RPMI8226 (cell line): ENCODE data around the gene CIP2A.

Experiments used
- DNase-seq: peaks from one replicate; pipeline ENCODE4 v3.0.0-alpha.2; 2015

Gene CIP2A

GRCh38 chr3:108555966-108556581 lies 33.2 kb downstream of the CIP2A start:
- no peak for DNase-seq

GRCh38 chr3:108554913-108555571 lies 34.2 kb downstream of the CIP2A start:
- DNase-seq, result no peak

- no peak for DNase-seq
Measured at GRCh38 chr3:108554229-108554628, 35.0 kb downstream of the CIP2A start.

- peak; percentile 55 for DNase-seq
Measured at GRCh38 chr3:108552267-108553159, 36.7 kb downstream of the CIP2A start.

GRCh38 chr3:108548886-108549285 lies 40.4 kb downstream of the CIP2A start:
- no peak for DNase-seq

- no peak for DNase-seq
Measured at GRCh38 chr3:108548304-108548703, 40.9 kb downstream of the CIP2A start.

GRCh38 chr3:108546692-108547091 lies 42.5 kb downstream of the CIP2A start:
- no peak for DNase-seq

GRCh38 chr3:108546247-108546646 lies 43.0 kb downstream of the CIP2A start:
- DNase-seq, result no peak

- DNase-seq, result no peak
Measured at GRCh38 chr3:108538083-108538482, 51.2 kb downstream of the CIP2A start.

- DNase-seq, result peak; percentile 84
Measured at GRCh38 chr3:108528459-108529252, 60.6 kb downstream of the CIP2A start.

GRCh38 chr3:108527817-108528216 lies 61.4 kb downstream of the CIP2A start:
- no peak for DNase-seq

- DNase-seq, result no peak
Measured at GRCh38 chr3:108527109-108527508, 62.1 kb downstream of the CIP2A start.

GRCh38 chr3:108525971-108526370 lies 63.3 kb downstream of the CIP2A start:
- no peak for DNase-seq

GRCh38 chr3:108525256-108525655 lies 64.0 kb downstream of the CIP2A start:
- DNase-seq, result no peak

GRCh38 chr3:108524537-108524936 lies 64.7 kb downstream of the CIP2A start:
- no peak for DNase-seq

- peak; percentile 46 for DNase-seq
Measured at GRCh38 chr3:108518895-108519294, 70.3 kb downstream of the CIP2A start.

- DNase-seq, result no peak
Measured at GRCh38 chr3:108516881-108517280, 72.4 kb downstream of the CIP2A start.

- no peak for DNase-seq
Measured at GRCh38 chr3:108513961-108514360, 75.3 kb downstream of the CIP2A start.

- no peak for DNase-seq
Measured at GRCh38 chr3:108512671-108513070, 76.6 kb downstream of the CIP2A start.

GRCh38 chr3:108511490-108511889 lies 77.7 kb downstream of the CIP2A start:
- DNase-seq, result no peak

GRCh38 chr3:108511055-108511454 lies 78.2 kb downstream of the CIP2A start:
- no peak for DNase-seq

GRCh38 chr3:108510496-108510895 lies 78.7 kb downstream of the CIP2A start, which contains the start of gene MYH15:
Gene MYH15 (minus strand): TSS chr3:108510596. CDS start chr3:108510530, 66 bp downstream.
- no peak for DNase-seq

- DNase-seq, result no peak
Measured at GRCh38 chr3:108509871-108510270, 79.4 kb downstream of the CIP2A start.
